ENCODE measurements around the gene TIAM2. TPM values are rescaled to one million over a fixed set of nuclear protein-coding genes. Genes with fewer than 3 reads are reported as not detected.

Gene TIAM2
- total and polyA plus RNA-seq, 8 donors: 2.0 to 9.2 (median 3.4) TPM

GRCh38 chr6:155234687-155235086 lies 239.6 kb downstream of the TIAM2 start:
- H3K27ac ChIP-seq: no peak overlapping the region
- intact Hi-C loops (cut with DNase I): no loop called here
- peak in 2 of 4 donors; percentile 25 to 41 for ATAC-seq
- TF ChIP-seq CTCF (IDR thresholded peaks at IDR 0.05): no peak
- H3K9me3 ChIP-seq: no peaks in the 10 kb centered on the region
- no peaks in the 10 kb centered on the region for H3K4me1 ChIP-seq
- no peaks in the 10 kb centered on the region for H3K36me3 ChIP-seq
- no peak for FAIRE-seq
- H3K4me3 ChIP-seq: no peak overlapping the region
- 71 to 76% methylated on average over 4 of the region's 4 CpGs for WGBS, 2 donors
- H3K27me3 ChIP-seq: no peaks in the 10 kb centered on the region
- no peak for DNase-seq

- Histone ChIP-seq H3K9me3 (no peaks in the 10 kb centered on the region), H3K4me3 (no peak overlapping the region), H3K4me1 (no peaks in the 10 kb centered on the region), H3K27ac (no peak overlapping the region), H3K36me3 (no peaks in the 10 kb centered on the region), H3K27me3 (no peaks in the 10 kb centered on the region)
- TF ChIP-seq CTCF (IDR thresholded peaks at IDR 0.05): no peak
- ATAC-seq (peak; percentile 40 to 82 (median 73)), FAIRE-seq (no peak), DNase-seq (peak in 1 of 6 donors; percentile 29)
- intact Hi-C loops (cut with DNase I): no loop called here
- WGBS, 2 donors: 32 to 36% methylated on average over 5 of the region's 5 CpGs
Measured at GRCh38 chr6:155235087-155235486, 240.0 kb downstream of the TIAM2 start.

GRCh38 chr6:155237613-155238012 lies 242.5 kb downstream of the TIAM2 start:
- Histone ChIP-seq H3K9me3 (no peaks in the 10 kb centered on the region), H3K36me3 (no peaks in the 10 kb centered on the region), H3K4me3 (no peak overlapping the region), H3K4me1 (no peaks in the 10 kb centered on the region), H3K27ac (no peak overlapping the region), H3K27me3 (no peaks in the 10 kb centered on the region)
- 98 to 100% methylated on average over 1 of the region's 1 CpG for WGBS, 2 donors
- no peak for TF ChIP-seq CTCF (IDR thresholded peaks at IDR 0.05)
- FAIRE-seq: no peak
- no peak for ATAC-seq
- DNase-seq: no peak
- intact Hi-C loops (cut with DNase I): no loop called here

GRCh38 chr6:155240905-155241600 lies 245.9 kb downstream of the TIAM2 start:
- Histone ChIP-seq H3K27ac (no peak overlapping the region), H3K9me3 (no peaks in the 10 kb centered on the region), H3K27me3 (no peaks in the 10 kb centered on the region), H3K4me3 (no peak overlapping the region), H3K36me3 (no peaks in the 10 kb centered on the region), H3K4me1 (no peaks in the 10 kb centered on the region)
- no peak for TF ChIP-seq CTCF (IDR thresholded peaks at IDR 0.05)
- ATAC-seq: no peak
- no peak for FAIRE-seq
- intact Hi-C loops (cut with DNase I): no loop called here
- WGBS, 2 donors: 89 to 94% methylated on average over 19 of the region's 19 CpGs
- no peak for DNase-seq

GRCh38 chr6:155241966-155242365 lies 246.9 kb downstream of the TIAM2 start:
- intact Hi-C loops (cut with DNase I): no loop called here
- FAIRE-seq (no peak), ATAC-seq (no peak), DNase-seq (no peak)
- no peaks in the 10 kb centered on the region for H3K36me3 ChIP-seq
- WGBS, 2 donors: 59 to 69% methylated on average over 8 of the region's 8 CpGs
- no peaks in the 10 kb centered on the region for H3K4me1 ChIP-seq
- H3K27ac ChIP-seq: no peak overlapping the region
- H3K4me3 ChIP-seq: no peak overlapping the region
- H3K27me3 ChIP-seq: no peaks in the 10 kb centered on the region
- no peaks in the 10 kb centered on the region for H3K9me3 ChIP-seq
- TF ChIP-seq CTCF (IDR thresholded peaks at IDR 0.05): no peak

All from pancreas (tissue), 10 donors.